Thyroid gland (tissue), 4 donors: ENCODE results near the gene UBE3A. TPM values are rescaled to one million over a fixed set of nuclear protein-coding genes. Genes with fewer than 3 reads are reported as not detected.

Experiments
- DNase-seq, 2 donors: peaks; one replicate each; pipeline ENCODE4 v3.0.0-alpha.2; 2019
- H3K27ac ChIP-seq, 3 donors: fragments of 200-600 bp; sonication (generic); 1 replicate in 2 of 3; 2 replicates in 1 of 3; pipeline ENCODE4 v1.5.1; 2016 to 2019; ENCODE audit warnings: mild to moderate bottlenecking in 1 of 3, moderate library complexity in 1 of 3
- H3K27me3 ChIP-seq: fragments of 200-600 bp; sonication (generic); one replicate; pipeline ENCODE4 v1.5.1; 2019
- H3K36me3 ChIP-seq, 2 donors: fragments of 200-600 bp; sonication (generic); one replicate each; pipeline ENCODE4 v1.5.1; 2016 to 2019
- H3K4me1 ChIP-seq, 2 donors: fragments of 200-600 bp; sonication (generic); one replicate each; pipeline ENCODE4 v1.5.1; 2017 to 2019
- H3K4me3 ChIP-seq, 3 donors: fragments of 200-600 bp; sonication (generic); replicated peaks in 1 of 3; 1 replicate in 2 of 3; 2 replicates in 1 of 3; pipeline ENCODE4 v1.5.1; 2016; ENCODE audit warnings: mild to moderate bottlenecking in 1 of 3
- H3K9me3 ChIP-seq: fragments of 200-600 bp; sonication (generic); one replicate; pipeline ENCODE4 v1.5.1; 2017
- CTCF ChIP-seq, 6 experiments: fragments of 200-600 bp in 3 of 6; fragments of 450-650 bp in 3 of 6; sonication (generic) in 3 of 6; IDR thresholded peaks; one replicate each; pipeline ENCODE4 v1.5.1; 2016 to 2019; ENCODE audit warnings: antibody characterized with exemption in 6 of 6, mild to moderate bottlenecking in 2 of 6, inconsistent platforms in 1 of 6, moderate library complexity in 1 of 6
- POLR2A ChIP-seq, 2 donors: fragments of 450-650 bp; IDR thresholded peaks; one replicate each; pipeline ENCODE4 v1.6.1; 2017; ENCODE audit warnings: antibody characterized with exemption in 2 of 2, mild to moderate bottlenecking in 2 of 2, moderate library complexity in 1 of 2
- WGBS, 2 donors: methylation state at CpG; one replicate each; pipeline ENCODE4 v1.1.5; 2017; 5-methylcytosine and 5-hydroxymethylcytosine counted together
- intact Hi-C: fragments of 100-400 bp; cut with DNase I; formaldehyde crosslinking; loops from one replicate; pipeline ENCODE4 v1.15.1; 2023
- total RNA-seq, 4 donors: library from RNA; depleted of rRNA; stranded (reverse); fragments of >200 nt; gene quantifications; one replicate each; pipeline ENCODE4 v1.2.3, GENCODE V29; 2016

Gene UBE3A
- total RNA-seq, 4 donors from 2014 or later, result 88.6 to 140 (median 106) TPM

- H3K4me3 ChIP-seq, result no peak overlapping the region
- H3K36me3 ChIP-seq, result peaks cover 0 to 5% of the 10 kb centered on the region in 2 donors
- intact Hi-C loops, result no loop called here
- 92 to 95% methylated on average over 5 of the region's 5 CpGs for WGBS, 2 donors
- H3K27me3 ChIP-seq, result no peaks in the 10 kb centered on the region
- no peak overlapping the region for H3K27ac ChIP-seq
- no peak for DNase-seq
- TF ChIP-seq POLR2A (IDR thresholded peaks at IDR 0.05) (no peak), CTCF (IDR thresholded peaks at IDR 0.05) (no peak)
- H3K9me3 ChIP-seq, result no peaks in the 10 kb centered on the region
- peaks cover 40 to 44% of the 10 kb centered on the region in 2 donors for H3K4me1 ChIP-seq
Observed at GRCh38 chr15:25435474-25436243, 3.2 kb downstream of the UBE3A start.

GRCh38 chr15:25433118-25433865 is 5.5 kb downstream of the UBE3A start:
- 81 to 88% methylated on average over 20 of the region's 20 CpGs for WGBS, 2 donors
- no peak for TF ChIP-seq POLR2A (IDR thresholded peaks at IDR 0.05)
- TF ChIP-seq CTCF (IDR thresholded peaks at IDR 0.05), result no peak
- Histone ChIP-seq H3K27ac (no peak overlapping the region), H3K9me3 (no peaks in the 10 kb centered on the region), H3K27me3 (no peaks in the 10 kb centered on the region), H3K36me3 (peaks cover 0 to 2% of the 10 kb centered on the region in 2 donors), H3K4me3 (no peak overlapping the region), H3K4me1 (peaks cover 33 to 44% of the 10 kb centered on the region in 2 donors)
- no peak for DNase-seq
- intact Hi-C loops, result no loop called here

- H3K4me1 ChIP-seq, result peaks cover 31 to 35% of the 10 kb centered on the region in 2 donors
- WGBS, 2 donors, result 79 to 85% methylated on average over 3 of the region's 3 CpGs
- intact Hi-C loops, result no loop called here
Observed at GRCh38 chr15:25431836-25432561, 6.8 kb downstream of the UBE3A start.

GRCh38 chr15:25427861-25428260 is 11.0 kb downstream of the UBE3A start:
- 89 to 92% methylated on average over 2 of the region's 2 CpGs for WGBS, 2 donors
- H3K4me1 ChIP-seq, result peaks cover 8 to 15% of the 10 kb centered on the region in 2 donors
- no peak overlapping the region for H3K4me3 ChIP-seq
- no peak overlapping the region for H3K27ac ChIP-seq
- no peaks in the 10 kb centered on the region for H3K36me3 ChIP-seq
- H3K9me3 ChIP-seq, result no peaks in the 10 kb centered on the region
- H3K27me3 ChIP-seq, result no peaks in the 10 kb centered on the region
- TF ChIP-seq CTCF (IDR thresholded peaks at IDR 0.05) (no peak), POLR2A (IDR thresholded peaks at IDR 0.05) (no peak)
- no peak for DNase-seq
- intact Hi-C loops, result no loop called here

More at GRCh38 chr15:25431836-25432561, 6.8 kb downstream of the UBE3A start:
- H3K9me3 ChIP-seq, result no peaks in the 10 kb centered on the region
- H3K36me3 ChIP-seq, result no peaks in the 10 kb centered on the region
- TF ChIP-seq CTCF (IDR thresholded peaks at IDR 0.05) (no peak), POLR2A (IDR thresholded peaks at IDR 0.05) (no peak)
- DNase-seq, result no peak
- H3K27ac ChIP-seq, result no peak overlapping the region
- H3K27me3 ChIP-seq, result no peaks in the 10 kb centered on the region
- H3K4me3 ChIP-seq, result no peak overlapping the region
